K562 (cell line): ENCODE data around the gene FKBP2.

Experiments
- CEBPZ ChIP-seq: fragments of 150-350 bp; IDR thresholded peaks from 2 replicates; pipeline ENCODE4 v1.6.1; 2014; ENCODE audit warnings: low read depth, mild to moderate bottlenecking, low read length, borderline replicate concordance
- CREB5 ChIP-seq: fragments of 250-450 bp; sonication (Bioruptor Pico); IDR thresholded peaks from 2 replicates; pipeline ENCODE4 v1.5.0; 2020; ENCODE audit warnings: mild to moderate bottlenecking
- EZH2 ChIP-seq: IDR thresholded peaks from 2 replicates; pipeline ENCODE4 v1.6.1; 2012; ENCODE audit warnings: low read depth, mild to moderate bottlenecking, inconsistent platforms, low read length, borderline replicate concordance
- KDM5B ChIP-seq: fragments of 200-600 bp; sonication (generic); IDR thresholded peaks from 2 replicates; pipeline ENCODE4 v1.6.1; 2012; ENCODE audit warnings: low read depth, mild to moderate bottlenecking, moderate library complexity, low read length, control low read depth, inconsistent platforms; ENCODE audit not compliant: insufficient replicate concordance
- SMARCA4 ChIP-seq: fragments of 450-650 bp; IDR thresholded peaks from 2 replicates; pipeline ENCODE4 v1.6.1; 2016
- ZNF644 ChIP-seq: fragments of 200-800 bp; sonication (Bioruptor generic); IDR thresholded peaks from 2 replicates; pipeline ENCODE4 v1.6.1; 2016; ENCODE audit warnings: low read depth, missing genetic modification characterization, missing compliant biosample characterization

GRCh38 chr11:64291262-64291751, 50.4 kb downstream of the FKBP2 start, which contains the start of gene KCNK4:
- TF ChIP-seq CREB5 (CRISPR knock-in tag): no peak
- TF ChIP-seq KDM5B: no peak
- TF ChIP-seq ZNF644 (tag): no peak
- TF ChIP-seq EZH2: no peak
- no peak for TF ChIP-seq SMARCA4
- TF ChIP-seq CEBPZ: no peak
